Testis (tissue), 5 donors: ENCODE data around the gene TMEM45B. TPM values are rescaled to one million over a fixed set of nuclear protein-coding genes. Genes with fewer than 3 reads are reported as not detected.

Experiments
- DNase-seq: peaks from one replicate; pipeline ENCODE4 v3.0.0-alpha.2; 2019
- H3K27ac ChIP-seq, 2 donors: fragments of 200-600 bp; sonication (generic); one replicate each; pipeline ENCODE4 v1.5.1; 2019
- H3K27me3 ChIP-seq: fragments of 200-600 bp; sonication (generic); one replicate; pipeline ENCODE4 v1.5.1; 2019
- H3K36me3 ChIP-seq: fragments of 200-600 bp; sonication (generic); one replicate; pipeline ENCODE4 v1.5.1; 2017; ENCODE audit warnings: low read depth; ENCODE audit errors: missing control alignments
- H3K4me1 ChIP-seq: fragments of 200-600 bp; sonication (generic); one replicate; pipeline ENCODE4 v1.5.1; 2019
- H3K4me3 ChIP-seq, 2 donors: fragments of 200-600 bp; sonication (generic); one replicate each; pipeline ENCODE4 v1.5.1; 2017 to 2019
- H3K9me3 ChIP-seq: fragments of 200-600 bp; sonication (generic); one replicate; pipeline ENCODE4 v1.5.1; 2017
- CTCF ChIP-seq, 3 experiments: fragments of 450-650 bp in 2 of 3; fragments of 200-600 bp in 1 of 3; sonication (generic) in 1 of 3; IDR thresholded peaks; one replicate each; pipeline ENCODE4 v1.5.1; 2016 to 2019; ENCODE audit warnings: antibody characterized with exemption in 3 of 3, mild to moderate bottlenecking in 2 of 3, moderate library complexity in 1 of 3
- POLR2A ChIP-seq: fragments of 450-650 bp; IDR thresholded peaks from one replicate; pipeline ENCODE4 v1.6.1; 2017; ENCODE audit warnings: antibody characterized with exemption, mild to moderate bottlenecking, moderate library complexity
- WGBS, 2 donors: methylation state at CpG; one replicate each; pipeline ENCODE4 v1.1.5; 2018; 5-methylcytosine and 5-hydroxymethylcytosine counted together
- intact Hi-C: fragments of 100-400 bp; cut with DNase I; formaldehyde crosslinking; loops from one replicate; pipeline ENCODE4 v1.15.1; 2023; ENCODE audit warnings: low total_unique reads
- long read RNA-seq, 2 donors: transcript quantifications; one replicate each; lab custom pipeline, GENCODE V29; 2026
- polyA plus RNA-seq: library from polyadenylated mRNA; stranded (reverse); fragments of 350-450 nt; fragmentation: Illumina TruSeq; extraction: RNeasy Lipid Tissue Mini Kit (QIAGEN cat#74804); gene quantifications from one replicate; pipeline ENCODE4 v1.2.3, GENCODE V29; 2014; ENCODE audit warnings: low read depth, low replicate concordance; ENCODE audit not compliant: insufficient read depth
- total RNA-seq, 2 donors: library from RNA; depleted of rRNA; stranded (reverse); fragments of >200 nt; gene quantifications; one replicate each; pipeline ENCODE4 v1.2.3, GENCODE V29; 2016

Gene TMEM45B
- under 1 TPM in 1 of 2 donors, not detected in 1; 0.12 TPM for total RNA-seq
- polyA plus RNA-seq = 0.54 TPM
- long read RNA-seq, donor 1, partial matches to known transcripts = 8 of 8 reads
- long read RNA-seq, donor 1, other reads (novel, unspliced or antisense) = 0 of 8 reads
- long read RNA-seq, donor 2, partial matches to known transcripts = 0 of 1 reads
- long read RNA-seq, donor 2, other reads (novel, unspliced or antisense) = 0 of 1 reads

- no peak within 1 kb of the TSS for H3K27ac ChIP-seq
- DNase-seq = no peak
- intact Hi-C loops = no loop called here
- no peak for TF ChIP-seq CTCF (IDR thresholded peaks at IDR 0.05)
- TF ChIP-seq POLR2A = no peak
- no peaks in the 10 kb centered on the region for H3K27me3 ChIP-seq
- H3K9me3 ChIP-seq = no peaks in the 10 kb centered on the region
- no peaks in the 10 kb centered on the region for H3K4me1 ChIP-seq
- no peaks in the 10 kb centered on the region for H3K36me3 ChIP-seq
- H3K4me3 ChIP-seq = peak within 1 kb of the TSS in 1 of 2 donors; percentile 44
- WGBS, 2 donors = 1 to 6% methylated on average over 30 to 65 of the region's 68 CpGs
Observed at GRCh38 chr11:129815596-129816461, at the start of gene TMEM45B. Gene TMEM45B, plus strand, starts transcription at chr11:129815848. Its CDS starts 36,635 bp downstream, at chr11:129852483.

GRCh38 chr11:129766898-129767604 is 48.6 kb upstream of the TMEM45B start:
- 26 to 43% methylated on average over 7 of the region's 7 CpGs for WGBS, 2 donors
- Histone ChIP-seq H3K27me3 (no peaks in the 10 kb centered on the region), H3K9me3 (no peaks in the 10 kb centered on the region), H3K4me1 (no peaks in the 10 kb centered on the region), H3K4me3 (no peak overlapping the region), H3K27ac (no peak overlapping the region), H3K36me3 (no peaks in the 10 kb centered on the region)
- DNase-seq = peak; percentile 37
- intact Hi-C loops = no loop called here
- TF ChIP-seq POLR2A (no peak), CTCF (IDR thresholded peaks at IDR 0.05) (no peak)

GRCh38 chr11:129767827-129768226 is 47.8 kb upstream of the TMEM45B start:
- 81 to 84% methylated on average over 4 of the region's 4 CpGs for WGBS, 2 donors
- no peaks in the 10 kb centered on the region for H3K9me3 ChIP-seq
- H3K4me3 ChIP-seq = no peak overlapping the region
- no peak for DNase-seq
- H3K4me1 ChIP-seq = no peaks in the 10 kb centered on the region
- no peak for TF ChIP-seq CTCF (IDR thresholded peaks at IDR 0.05)
- no peaks in the 10 kb centered on the region for H3K36me3 ChIP-seq
- intact Hi-C loops = no loop called here
- H3K27me3 ChIP-seq = no peaks in the 10 kb centered on the region
- H3K27ac ChIP-seq = no peak overlapping the region

GRCh38 chr11:129768356-129768755 is 47.3 kb upstream of the TMEM45B start:
- WGBS, 2 donors = 100% methylated on average over 1 of the region's 1 CpG

More at GRCh38 chr11:129768356-129768755, 47.3 kb upstream of the TMEM45B start:
- Histone ChIP-seq H3K4me3 (no peak overlapping the region), H3K4me1 (no peaks in the 10 kb centered on the region), H3K27ac (no peak overlapping the region), H3K9me3 (no peaks in the 10 kb centered on the region), H3K36me3 (no peaks in the 10 kb centered on the region), H3K27me3 (no peaks in the 10 kb centered on the region)
- no peak for DNase-seq
- TF ChIP-seq CTCF (IDR thresholded peaks at IDR 0.05) = no peak
- no peak for TF ChIP-seq POLR2A
- intact Hi-C loops = no loop called here
